GM20431 (cell line): Measurements from ENCODE around the gene DENND2D.

Experiments used
- in situ Hi-C: fragments of 300-500 bp; cut with MseI, MboI; formaldehyde crosslinking; loops from one replicate; pipeline ENCODE4 v1.15.0; 2020; ENCODE audit warnings: low sequenced_read_pairs; ENCODE audit not compliant: unreplicated experiment

Gene DENND2D, protein sequence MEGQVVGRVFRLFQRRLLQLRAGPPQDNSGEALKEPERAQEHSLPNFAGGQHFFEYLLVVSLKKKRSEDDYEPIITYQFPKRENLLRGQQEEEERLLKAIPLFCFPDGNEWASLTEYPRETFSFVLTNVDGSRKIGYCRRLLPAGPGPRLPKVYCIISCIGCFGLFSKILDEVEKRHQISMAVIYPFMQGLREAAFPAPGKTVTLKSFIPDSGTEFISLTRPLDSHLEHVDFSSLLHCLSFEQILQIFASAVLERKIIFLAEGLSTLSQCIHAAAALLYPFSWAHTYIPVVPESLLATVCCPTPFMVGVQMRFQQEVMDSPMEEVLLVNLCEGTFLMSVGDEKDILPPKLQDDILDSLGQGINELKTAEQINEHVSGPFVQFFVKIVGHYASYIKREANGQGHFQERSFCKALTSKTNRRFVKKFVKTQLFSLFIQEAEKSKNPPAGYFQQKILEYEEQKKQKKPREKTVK

DNA sequence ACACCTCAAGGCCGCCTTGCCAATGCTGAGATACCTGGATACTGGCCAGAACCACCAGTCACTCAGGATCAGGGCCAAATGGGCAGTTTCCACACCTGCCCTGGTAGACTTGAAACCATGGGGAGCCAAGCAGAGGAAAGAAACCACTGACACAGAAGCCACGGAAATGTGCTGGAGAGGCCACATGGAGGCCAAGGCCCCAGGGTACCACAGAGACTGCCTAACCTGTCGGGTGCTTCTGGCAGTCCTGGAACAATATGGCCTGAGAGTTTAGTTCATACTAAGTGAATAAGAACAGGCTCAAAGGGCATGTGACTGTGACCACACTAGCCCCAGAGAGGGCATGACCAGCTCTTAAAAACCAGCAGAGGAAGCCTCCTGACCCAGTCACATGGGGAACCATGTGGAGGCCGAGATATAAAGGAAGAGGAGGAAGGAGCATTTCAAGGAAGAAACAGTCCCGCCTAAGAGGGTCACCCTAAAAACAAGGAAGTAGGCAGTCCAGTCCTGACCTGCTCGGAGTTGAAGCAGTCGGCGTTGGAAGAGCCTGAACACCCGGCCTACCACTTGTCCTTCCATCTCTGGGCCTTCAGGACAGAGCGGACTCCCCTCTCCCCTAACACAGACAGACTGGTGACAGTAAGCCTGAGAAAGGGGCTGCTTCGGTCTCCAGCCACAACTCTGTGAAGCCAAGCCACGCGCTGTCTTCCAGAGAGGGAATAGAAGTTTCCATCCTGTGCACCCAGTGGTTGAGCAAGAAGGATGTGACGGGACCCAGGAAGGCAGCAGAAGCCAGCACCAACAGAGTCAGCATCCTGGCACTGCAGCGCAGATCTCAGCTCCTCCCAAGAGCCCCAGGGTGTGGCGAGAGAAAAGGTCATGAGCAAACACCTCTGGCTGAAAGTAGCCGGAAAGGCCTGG lies at the start of gene DENND2D:
TSS of gene DENND2D (minus strand) at position 766 of the 921 bp plus-strand sequence. CDS start at position 579, 187 bp downstream.
- in situ Hi-C loops = no loop called here

DNA sequence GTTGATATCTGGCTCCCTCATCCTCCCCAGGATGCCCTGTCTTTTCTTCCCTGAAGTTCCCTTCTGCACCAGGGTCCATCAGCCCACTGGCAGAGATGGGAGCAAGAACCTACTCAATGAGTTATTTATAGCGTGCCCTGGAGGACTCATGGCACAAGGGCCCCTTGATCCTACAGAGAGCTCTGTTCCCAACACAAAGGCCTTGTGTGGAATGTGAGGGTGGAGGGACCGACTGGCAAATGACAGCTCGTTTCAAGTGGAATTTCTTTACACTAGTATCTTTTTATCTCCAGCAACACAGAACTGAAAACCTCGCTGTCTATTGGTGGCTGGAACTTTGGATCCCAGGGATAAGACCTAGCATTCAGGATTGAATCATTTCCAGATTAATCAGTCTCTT lies 49.5 kb upstream of the DENND2D start:
- in situ Hi-C loops = no loop called here

DNA sequence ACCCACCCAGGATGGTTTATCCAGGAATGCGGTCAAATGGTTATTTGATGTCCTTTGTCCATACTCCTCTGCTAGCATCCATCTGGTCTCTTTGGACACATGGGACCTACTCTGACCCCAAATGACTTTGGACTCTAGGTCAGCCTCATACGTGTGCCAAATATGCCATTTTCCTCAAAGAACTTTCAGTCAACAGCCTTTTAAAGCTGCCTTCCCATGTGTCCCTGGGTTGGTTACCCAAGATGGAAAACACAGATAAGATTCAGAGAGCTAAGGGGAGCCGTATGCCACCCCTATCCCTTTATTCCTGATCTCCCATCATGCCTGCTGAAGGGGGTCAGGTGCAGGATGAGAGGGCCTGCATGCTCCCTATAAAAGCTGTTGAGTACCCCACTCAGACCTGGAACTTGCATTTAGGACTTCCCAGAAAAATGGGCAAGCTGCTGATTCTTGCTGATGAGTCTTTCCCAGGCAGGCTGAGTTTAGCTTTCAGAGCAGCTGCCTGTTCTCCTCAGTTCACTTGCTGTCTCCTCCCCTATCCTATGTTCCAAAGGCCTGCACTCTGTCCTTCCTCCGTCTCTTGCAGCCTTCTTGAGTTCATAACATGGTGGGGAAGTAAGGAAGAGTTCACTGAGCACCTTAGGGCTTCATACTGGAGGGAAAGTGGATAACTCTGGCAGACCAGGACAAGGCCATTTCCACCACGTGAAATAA lies 46.8 kb upstream of the DENND2D start:
- in situ Hi-C loops = no loop called here

DNA sequence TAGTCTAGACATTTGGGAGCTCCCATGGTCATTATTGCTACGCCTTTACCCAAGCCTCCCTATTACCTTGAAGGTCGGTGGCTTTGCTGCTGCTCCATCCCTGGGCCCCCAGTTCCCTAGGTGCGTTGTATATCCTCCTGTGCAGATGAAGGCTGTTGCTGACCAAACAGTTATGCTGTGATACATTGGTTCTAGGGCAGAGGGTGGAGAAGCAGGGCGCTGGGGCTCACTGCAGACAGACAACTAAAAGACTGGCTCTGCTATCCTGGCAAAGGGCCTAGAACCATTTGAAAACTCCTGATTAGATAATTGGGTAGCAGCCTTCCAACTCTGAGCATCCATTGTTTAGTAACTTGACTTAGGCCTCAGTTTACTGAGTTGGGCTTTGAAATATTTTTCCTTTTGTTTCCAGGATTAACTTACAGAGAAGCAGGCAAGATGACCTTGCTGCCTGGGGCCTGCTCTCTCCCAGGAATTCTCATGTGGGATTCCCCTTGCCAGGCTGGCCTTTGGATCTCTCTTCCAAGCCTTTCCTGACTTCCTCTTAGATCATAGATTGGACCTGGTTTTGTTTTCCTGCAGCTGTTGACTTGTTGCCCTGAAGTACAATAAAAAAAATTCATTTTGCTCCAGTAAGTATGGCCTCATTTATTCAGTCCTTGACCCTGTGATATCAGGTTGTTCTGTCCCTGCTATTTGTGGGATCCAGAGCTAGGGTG lies 42.5 kb upstream of the DENND2D start:
- in situ Hi-C loops = no loop called here

DNA sequence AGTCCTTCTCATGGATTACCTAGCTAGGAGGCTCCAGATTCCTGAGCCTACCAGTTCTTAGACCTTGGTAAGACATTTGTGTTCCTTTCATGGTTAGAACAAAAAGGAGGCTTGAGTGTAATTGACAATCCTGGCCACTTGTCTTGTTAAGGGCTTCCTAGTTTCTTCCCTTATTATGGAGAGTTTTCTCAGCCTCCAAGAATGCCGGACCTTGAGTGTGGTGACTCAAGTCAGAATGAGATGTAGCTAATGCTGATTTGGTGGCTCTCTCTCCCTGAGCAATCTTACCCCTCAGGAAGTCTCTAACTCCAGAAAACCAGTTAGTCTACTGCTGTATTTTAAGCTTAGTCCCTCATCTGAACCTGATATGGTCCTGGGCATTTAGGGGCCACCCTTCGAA lies 41.4 kb upstream of the DENND2D start:
- in situ Hi-C loops = no loop called here

DNA sequence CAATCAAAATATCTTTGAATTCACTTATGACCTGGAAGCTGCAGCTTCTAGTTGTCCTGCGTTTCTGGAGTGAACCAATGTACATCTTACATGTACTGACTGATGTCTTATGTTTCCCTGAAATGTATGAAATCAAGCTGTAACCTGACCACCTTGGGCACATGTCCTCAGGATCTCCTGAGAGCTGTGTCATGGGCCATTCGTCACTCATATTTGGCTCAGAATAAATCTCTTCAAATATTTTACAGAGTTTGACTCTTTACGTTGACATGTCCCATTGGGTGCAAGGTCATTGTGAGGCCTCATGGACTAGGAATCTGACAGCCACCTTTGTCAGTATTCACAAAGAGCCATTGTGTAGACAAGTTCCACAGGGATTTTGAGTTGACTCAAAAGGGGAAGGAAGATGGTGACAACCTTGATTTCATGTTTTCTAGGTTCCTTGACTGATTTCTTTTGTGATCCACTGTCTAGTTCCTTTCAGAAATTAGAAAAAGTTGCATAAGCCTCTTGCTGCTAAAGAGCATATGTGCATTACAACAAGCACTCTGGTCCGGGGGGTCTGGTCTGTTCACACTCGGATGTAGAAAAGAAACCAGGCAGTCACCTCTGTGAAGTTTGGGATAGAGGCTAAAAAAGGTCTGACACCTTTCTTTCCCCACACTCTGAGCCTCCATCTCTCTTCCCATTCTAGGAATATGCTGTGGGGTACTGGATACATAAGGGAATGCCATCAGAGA lies 37.8 kb upstream of the DENND2D start:
- in situ Hi-C loops = no loop called here

DNA sequence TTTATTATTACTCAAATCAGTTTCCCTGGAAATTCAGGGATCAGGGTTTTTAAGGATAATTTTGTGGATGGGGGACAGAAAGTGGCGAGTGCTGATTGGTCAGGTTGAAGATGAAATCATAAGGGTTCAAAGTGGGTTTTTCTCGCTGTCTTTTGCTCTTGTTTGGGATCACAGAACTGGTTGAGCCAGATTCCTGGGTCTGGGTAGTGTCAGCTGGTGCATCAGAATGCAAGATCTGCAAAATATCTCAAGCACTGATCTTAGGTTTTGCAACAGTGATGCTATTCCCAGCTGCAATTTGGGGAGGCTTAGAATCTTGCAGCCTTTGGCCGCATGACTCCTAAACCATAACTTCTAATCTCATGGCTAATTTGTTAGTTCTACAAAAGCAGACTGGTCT lies 36.4 kb upstream of the DENND2D start:
- in situ Hi-C loops = no loop called here

DNA sequence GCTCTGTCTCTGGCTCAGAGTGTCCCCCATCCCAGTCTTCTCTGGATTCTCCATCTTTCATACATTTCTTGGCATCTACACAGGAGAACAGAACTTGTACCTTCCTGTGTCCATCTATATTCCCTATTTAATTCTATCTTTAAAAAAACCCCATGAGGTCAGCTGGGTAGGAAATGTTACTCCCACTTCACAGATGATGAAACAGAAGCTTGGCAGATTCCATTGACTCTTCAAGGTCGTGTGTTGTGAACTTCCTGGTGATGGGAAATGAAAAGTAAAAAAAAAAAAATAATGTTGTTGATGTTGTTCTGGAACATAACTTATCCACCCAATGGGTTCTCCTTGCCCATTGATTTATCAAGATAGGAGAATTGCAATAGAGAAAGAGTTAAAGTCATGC lies 35.9 kb upstream of the DENND2D start:
- in situ Hi-C loops = no loop called here

DNA sequence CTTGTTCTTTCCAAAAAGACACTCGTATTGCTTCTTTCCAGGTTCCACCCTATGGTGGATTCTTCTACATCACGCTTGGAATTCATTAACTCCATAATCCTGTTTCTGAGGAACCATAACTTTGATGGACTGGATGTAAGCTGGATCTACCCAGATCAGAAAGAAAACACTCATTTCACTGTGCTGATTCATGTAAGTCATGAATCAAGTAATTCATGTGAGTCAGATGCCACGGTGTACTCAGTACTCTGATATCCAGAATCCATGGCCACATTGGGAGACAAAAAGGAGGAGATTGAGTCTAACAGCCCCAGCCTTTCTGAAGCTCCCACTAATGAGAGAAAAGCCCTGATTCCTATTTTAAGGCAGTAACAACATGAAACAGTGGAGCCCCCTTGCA lies 34.4 kb upstream of the DENND2D start:
- in situ Hi-C loops = no loop called here

DNA sequence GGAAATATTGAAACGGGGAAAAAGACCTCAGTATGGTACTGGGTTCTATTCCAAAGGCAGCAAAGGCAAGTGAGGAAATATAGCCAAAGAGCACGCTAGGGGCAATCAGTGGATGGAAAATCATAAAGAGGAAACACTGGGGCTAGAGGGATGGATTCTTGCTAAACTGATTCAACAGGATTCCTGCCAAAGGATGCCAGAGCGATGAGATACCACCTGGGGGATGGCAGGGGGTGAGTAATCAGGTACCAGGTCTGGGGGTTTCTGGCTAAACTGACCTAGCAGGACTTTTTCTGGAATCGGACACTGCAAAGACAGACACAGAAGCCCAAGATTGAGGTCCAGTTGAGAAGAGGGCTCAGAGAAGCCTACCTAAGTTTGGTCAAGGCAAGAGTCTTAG lies 33.8 kb upstream of the DENND2D start:
- in situ Hi-C loops = no loop called here

DNA sequence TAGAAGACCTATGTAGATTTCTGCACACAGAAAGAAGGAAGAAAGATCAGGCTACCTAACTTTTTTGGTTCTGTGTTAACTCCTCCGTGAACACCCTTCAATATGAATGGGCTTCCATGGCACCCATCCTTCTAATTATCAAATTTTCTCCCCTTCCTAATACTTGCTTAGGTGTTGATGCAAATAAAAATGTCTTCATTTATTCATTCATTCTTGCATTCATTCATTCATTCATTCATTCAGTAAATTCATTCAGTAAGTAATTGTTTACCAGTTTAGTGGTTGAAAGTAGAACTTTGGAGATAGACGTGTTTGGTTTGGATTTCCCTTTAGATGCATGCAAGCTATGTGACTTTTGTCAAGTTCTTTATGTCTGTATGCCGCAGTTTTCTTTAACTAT lies 31.7 kb upstream of the DENND2D start:
- in situ Hi-C loops = no loop called here

DNA sequence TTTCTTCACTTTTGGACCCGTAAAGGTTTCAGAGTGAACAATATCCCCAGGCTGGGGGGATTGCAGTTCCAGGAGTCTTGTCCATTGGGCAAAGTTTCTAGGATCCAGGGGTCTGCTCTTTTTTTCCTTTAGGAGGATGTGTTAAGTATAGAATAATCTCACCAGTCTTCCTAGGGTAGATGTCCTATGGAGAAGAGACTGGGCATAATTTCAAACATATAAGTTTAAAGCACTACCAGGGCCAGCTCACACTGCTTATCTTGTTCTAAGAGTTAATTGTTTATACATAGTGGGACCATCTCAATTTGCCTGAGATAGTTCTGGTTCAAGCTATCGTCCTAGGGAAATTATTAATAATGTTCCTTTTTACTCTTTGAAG lies 28.3 kb upstream of the DENND2D start:
- in situ Hi-C loops = loop anchor here (10.0 kb wide), 1 partner anchor 166 kb away; no protein-coding TSS in a partner anchor

DNA sequence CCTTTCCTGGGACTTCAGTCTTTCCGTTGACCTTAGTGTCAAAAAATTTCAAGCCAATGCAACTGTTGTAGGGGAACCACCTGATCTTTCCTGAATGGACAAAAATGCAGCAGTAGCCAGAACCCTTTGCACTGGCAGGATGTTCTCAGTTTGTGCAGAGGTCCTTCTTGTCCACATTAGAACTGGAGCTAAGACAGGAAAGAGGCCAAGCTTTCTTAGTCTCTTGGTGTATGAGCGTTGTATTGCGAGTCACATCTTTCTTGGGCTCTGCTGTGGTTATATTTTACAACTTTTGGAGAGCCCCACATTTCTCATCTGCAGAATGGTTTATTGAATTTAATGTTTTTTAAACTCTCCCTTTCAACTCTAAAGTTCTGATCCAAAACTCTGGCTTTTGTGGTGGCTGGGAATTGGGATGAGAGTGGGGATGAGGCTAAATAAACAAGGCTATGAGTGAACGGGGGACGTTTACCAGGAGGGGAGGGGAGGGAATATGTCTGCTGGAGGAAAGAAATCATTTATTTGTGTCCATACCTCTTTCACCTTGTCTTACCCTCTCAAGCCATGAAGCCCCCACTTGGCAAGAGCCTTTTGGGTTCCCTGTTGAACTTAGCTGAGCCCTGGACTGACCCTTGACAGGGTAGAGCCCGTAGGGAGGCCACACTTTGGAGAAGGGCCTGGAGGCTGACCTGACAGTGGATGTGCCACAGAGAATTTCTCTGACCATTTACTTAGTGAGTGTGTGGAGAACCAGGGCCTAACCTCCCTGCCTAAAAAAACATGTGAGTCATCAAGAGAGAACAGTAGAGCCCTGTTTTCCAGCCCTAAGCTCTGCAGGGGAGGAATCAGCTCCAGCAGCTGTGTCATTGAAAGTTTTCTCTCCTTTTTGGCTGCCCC lies 27.7 kb upstream of the DENND2D start:
- in situ Hi-C loops = loop anchor here (10.0 kb wide), 1 partner anchor 167 kb away; no protein-coding TSS in a partner anchor

DNA sequence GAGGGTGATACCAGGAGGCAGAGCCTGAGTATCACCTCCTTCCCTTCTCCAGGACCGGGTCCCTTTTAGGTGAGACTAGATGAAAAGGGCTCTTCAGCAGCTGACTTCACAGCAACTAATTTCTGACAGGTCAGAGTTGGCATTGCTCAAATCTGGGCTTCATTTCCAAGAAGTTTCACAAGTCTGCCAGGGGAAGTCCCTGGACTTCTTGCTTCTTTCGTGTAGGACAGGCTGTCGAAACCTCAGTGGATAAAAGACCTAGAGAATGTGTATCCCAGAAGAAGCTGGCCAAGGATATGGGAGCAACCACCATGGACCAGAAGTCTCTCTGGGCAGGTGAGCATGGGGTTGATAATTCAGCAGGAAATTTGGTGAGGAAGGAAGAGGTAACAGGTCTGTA lies 27.0 kb upstream of the DENND2D start, which contains the start of gene CHI3L2:
TSS of gene CHI3L2 (plus strand) at position 280 of the 400 bp plus-strand sequence. CDS start at position 297, 17 bp downstream.
- in situ Hi-C loops = loop anchor here (10.0 kb wide), 1 partner anchor 167 kb away; no protein-coding TSS in a partner anchor

DNA sequence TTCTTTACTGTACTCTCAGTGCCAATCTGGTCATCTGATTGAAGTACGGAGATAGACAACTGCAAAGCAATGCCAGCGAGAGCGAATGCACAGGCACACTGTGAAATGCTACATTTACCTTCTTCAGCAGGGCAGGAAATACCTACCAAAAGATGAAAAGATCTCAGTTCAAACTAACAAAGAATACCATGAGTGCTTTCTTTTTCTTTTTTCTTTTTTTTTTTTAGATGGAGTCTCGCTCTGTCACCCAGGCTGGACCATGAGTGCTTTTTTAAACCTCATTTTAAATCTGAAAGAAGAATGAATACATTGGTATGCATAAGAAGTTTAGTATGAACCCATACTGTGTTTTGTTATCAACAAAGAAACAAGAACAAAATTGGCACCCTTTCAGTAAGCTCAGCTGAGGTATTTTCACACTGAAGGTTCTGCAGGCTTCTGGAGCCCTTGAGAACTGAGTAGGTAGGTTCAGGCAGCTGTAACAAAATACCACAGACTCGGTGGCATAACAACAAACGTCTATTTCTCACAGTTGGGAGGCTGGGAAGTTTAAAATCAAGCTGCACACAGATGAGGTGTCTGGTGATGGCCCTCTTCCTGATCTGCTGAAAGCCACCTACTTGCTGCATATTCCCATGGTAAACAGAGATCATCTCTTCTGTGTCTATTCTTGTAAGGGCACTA lies 25.4 kb upstream of the DENND2D start:
- in situ Hi-C loops = loop anchor here (10.0 kb wide), 1 partner anchor 169 kb away; no protein-coding TSS in a partner anchor

DNA sequence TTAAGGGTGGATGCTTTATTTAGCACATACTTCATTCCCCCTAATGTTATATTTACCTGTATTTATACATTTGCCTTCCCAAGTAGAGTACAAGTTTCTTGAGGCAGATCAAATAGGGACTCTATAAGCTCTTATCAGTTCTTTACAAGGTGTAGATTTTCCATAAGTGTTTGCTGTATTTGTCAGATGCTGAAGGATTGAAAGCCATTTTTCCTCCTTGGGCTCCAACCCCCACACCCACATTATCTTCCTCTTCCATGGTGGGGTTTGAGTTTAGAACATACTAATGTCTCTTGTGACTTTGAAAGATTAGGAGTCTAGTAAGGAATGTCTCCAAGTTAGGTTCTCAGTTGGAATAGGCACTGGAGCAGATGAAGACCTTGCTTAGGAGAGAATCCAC lies 24.6 kb upstream of the DENND2D start:
- in situ Hi-C loops = loop anchor here (10.0 kb wide), 1 partner anchor 170 kb away; no protein-coding TSS in a partner anchor

DNA sequence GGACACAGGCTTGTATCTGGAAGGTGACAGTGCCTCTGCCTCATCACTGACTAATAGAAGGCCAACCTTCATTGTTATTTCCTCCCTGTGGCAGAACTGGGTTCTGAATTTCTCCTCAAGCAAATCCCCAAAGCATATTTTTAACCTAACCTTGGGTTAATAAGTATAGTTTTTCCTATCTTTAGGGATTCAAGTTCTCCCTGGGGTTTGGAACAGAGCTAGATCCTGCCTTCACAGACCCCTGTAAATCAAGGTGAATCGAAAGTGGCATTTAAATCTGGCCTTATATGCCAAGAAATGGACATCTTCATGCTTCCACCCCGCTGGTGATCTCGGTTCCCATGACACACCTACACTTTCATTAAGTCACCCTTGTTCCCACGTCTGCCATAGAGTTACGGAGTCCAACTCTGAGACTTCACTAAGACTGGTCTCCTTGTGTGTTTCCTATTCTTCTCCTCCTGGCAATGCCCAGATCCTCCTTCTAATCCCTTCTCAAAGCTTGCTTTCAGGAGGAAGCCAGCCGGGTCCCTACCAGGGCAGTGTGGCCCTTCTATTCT lies 22.8 kb upstream of the DENND2D start:
- in situ Hi-C loops = loop anchor here (10.0 kb wide), 1 partner anchor 172 kb away; no protein-coding TSS in a partner anchor
